Dedifferentiated amniotic fluid mesenchymal stem cell (primary cell): ENCODE measurements around the gene NOS1AP.
"Not testable (repeated sequence)": the region's sequence is repeated elsewhere in the genome, so short reads cannot be mapped to it uniquely, and the experiment has no call there.

Experiments used
- DNase-seq: peaks from one replicate; pipeline ENCODE4 v3.0.0-alpha.2; 2016; ENCODE audit errors: extremely low spot score

NOS1AP gene

GRCh38 chr1:162069334-162070093 lies at the start of gene NOS1AP:
Gene NOS1AP, plus strand, starts transcription at chr1:162069691. Its CDS starts 487 bp downstream, at chr1:162070178.
- no peak for DNase-seq

DNA sequence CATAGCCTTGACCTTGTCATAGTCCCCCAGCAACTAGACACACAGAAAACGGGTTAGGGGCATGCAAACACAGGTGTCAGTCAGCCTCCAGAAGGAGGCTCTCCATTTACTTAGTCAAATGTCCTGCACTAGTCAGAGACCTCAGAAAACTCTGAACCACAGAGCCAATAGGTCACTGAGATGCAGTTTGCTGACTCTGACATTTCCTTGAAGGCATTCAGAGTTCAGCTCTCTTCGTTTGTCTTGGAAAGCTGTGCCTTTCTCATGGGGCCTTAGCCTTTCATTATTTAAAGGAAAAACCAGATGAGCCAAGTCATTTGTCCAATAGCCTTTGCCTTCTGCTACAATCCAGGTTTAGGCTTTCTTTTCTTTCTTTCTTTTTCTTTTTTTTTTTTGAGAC lies 49.3 kb upstream of the NOS1AP start:
- DNase-seq = no peak

GRCh38 chr1:162021124-162021523 lies 48.4 kb upstream of the NOS1AP start:
- DNase-seq = no peak

- DNase-seq = no peak
Observed at GRCh38 chr1:162022626-162023025, 46.9 kb upstream of the NOS1AP start.

GRCh38 chr1:162023181-162023546 lies 46.3 kb upstream of the NOS1AP start:
- no peak for DNase-seq

DNA sequence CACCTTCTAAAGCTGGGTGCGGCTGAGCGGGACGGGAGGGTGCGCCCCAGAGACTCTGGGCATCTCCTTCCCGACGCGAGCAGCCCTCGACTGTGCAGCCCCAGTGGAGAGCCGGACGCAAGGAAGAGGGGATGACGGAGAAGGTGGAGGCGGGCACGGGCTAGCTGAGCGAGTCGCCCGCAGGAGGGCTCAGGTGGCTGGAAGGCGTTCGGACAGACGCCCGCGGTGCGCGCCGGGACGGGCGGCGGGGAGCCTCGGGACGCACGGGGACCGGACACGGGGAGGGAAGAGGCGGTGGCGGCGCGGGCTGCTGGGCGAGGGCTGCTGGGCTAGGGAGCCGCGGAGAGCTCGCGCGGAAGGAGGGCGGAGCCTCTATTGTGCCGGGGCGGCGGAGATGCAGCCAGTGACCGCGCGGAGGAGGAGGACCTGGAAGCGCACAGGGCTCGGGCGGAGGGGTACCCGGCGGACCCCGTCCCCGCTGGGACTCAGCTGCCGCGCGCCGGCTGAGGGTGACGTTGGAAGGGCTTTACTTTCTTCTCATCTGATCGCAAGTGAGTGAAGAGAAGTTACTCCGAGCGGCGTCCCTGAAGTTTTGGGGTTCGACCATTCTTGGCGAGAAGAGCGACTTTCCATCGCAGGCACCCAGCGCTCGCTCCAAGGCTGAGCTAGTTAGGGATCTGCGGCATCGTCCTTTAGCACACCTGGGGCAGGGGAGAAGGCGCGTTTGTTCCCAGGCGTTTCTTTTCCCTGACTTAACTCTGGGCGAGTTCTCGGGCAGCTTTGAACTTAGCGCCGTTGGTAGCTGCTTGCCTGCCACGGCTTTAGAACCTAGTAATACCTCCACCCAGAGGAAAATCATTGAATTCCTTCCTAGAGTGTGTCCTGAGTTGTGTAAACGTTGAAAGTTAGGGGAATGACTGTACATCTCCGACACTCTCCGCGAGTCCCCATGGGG lies 45.7 kb upstream of the NOS1AP start, which contains the start of gene OLFML2B:
TSS of gene OLFML2B (minus strand) at position 323 of the 955 bp plus-strand sequence. CDS start 439 bp downstream, outside the sequence.
- peak; percentile 87 for DNase-seq

- DNase-seq = no peak
Observed at GRCh38 chr1:162025541-162025940, 44.0 kb upstream of the NOS1AP start.

DNA sequence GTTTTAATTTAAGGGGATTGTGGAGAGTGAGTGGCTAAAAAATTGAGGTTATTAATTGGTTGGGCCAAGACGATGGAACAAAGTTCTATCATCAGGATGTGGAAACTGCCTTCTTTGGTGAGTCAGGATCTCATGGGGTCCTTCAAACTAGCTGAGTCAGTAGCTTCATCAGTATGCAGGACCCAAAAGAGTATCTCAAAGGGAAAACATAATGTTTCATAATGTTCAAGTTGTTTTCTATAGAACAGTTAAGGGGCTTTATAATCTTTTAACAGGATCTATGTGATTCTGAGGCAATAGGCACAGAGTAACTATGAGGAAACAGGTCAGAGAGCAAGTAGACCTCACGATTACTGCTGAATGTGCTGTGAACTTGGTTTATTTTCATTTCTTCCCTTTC lies 42.6 kb upstream of the NOS1AP start:
- DNase-seq = no peak

GRCh38 chr1:162028726-162029125 lies 40.8 kb upstream of the NOS1AP start:
- DNase-seq = no peak

- no peak for DNase-seq
Observed at GRCh38 chr1:162029157-162029556, 40.3 kb upstream of the NOS1AP start.

DNA sequence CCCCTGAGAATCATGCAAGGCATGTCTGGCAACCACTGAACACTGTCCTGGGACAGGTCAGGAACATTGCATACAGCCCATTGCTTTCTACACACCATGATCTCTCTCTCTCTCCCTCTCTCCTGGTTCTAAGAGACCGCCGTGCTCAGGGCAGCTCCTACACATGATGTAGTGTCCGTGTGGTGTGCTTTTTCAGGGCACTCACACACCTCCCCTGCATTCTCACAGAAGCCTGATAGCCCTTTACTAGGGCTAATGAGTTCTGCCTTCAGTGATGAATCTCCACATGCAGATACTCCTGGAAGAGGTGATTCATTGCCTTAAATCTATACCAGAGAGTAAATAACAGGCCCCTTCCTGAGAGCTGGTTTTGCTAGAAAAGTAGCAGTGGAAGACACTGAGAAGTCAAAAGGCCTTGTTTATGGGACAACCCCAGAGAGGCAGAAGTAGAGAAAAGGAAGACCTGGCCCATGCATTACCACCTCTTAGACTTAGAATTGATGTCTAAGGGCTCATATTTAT lies 38.7 kb upstream of the NOS1AP start:
- DNase-seq = no peak

DNA sequence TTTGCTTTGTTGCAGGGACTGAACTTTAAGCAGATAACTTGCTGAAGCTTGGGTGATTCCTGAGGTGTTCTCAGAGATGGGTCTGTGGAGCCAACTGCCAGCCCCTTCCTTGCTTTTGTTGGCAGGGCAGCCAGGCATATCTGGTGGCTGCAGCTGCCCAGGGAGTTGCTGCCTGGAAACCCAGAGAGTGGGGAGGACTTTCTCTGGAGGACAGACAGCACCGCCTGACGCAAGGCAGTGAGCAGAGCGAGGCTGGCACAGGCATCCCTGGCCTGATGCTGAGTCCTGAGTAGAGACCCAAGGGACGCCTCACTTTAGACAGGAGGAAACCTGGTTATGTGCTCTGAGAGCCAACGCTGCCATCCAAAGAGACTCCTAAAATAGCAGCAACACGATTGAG lies 36.1 kb upstream of the NOS1AP start:
- DNase-seq = no peak

- DNase-seq = no peak
Observed at GRCh38 chr1:162035241-162035640, 34.2 kb upstream of the NOS1AP start.

- no peak for DNase-seq
Observed at GRCh38 chr1:162036163-162036562, 33.3 kb upstream of the NOS1AP start.

DNA sequence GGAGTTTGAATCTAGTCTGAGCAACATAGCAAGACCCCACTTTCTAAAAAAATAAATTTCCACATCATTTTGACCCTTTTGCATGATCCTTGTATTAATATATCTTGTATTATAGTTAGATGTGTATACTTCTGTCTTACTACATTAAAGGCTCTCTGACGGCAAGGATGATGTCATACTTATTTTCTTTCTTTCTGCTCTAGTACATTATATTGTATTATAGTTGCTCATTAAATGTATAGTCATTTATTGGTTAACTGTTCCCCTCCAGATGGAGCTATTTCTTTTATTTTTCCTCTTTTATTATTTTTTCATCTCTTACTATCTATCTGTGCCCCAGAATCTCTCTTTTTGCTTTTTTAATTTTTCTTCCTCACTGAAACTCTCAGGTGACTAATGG lies 30.9 kb upstream of the NOS1AP start:
- DNase-seq = no peak

GRCh38 chr1:162040001-162040400 lies 29.5 kb upstream of the NOS1AP start:
- DNase-seq = no peak

DNA sequence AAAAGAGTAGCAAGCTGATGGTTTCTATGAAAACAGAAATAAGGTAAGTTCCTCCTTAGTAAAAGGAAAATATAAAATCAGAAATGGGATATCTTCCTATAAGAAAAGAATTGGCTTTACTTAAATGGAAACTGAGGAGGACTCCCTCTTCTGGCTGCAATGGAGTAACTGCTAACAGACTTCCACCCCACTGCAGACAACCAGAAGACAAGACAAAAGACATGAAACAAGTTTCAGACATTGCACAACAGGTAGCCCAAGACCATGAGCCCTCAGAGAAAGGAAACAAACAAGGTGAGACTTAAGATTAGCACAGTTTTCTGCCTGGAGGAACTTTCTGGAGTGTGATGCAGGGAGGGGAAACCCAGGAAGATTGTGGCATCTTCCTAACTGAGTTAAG lies 28.8 kb upstream of the NOS1AP start:
- peak; percentile 58 for DNase-seq

DNA sequence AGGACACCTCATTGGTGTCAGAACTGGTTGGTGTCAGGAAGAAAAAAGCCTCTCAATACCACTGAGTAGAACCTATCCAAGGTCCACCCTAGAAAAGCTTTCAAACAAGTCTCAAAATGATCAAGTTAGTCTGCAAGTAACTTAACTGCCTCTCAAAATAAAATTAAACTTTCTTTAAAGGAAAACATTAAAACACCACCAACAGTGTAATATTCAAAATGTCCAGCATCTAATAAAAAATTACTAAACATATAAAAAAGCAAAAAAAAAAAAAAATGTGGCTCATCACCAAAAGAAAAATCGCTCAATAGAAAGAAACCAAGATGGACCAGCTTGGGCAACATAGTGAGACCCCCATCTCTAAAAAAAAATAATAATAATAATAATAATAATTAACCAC lies 27.1 kb upstream of the NOS1AP start:
- no peak for DNase-seq

DNA sequence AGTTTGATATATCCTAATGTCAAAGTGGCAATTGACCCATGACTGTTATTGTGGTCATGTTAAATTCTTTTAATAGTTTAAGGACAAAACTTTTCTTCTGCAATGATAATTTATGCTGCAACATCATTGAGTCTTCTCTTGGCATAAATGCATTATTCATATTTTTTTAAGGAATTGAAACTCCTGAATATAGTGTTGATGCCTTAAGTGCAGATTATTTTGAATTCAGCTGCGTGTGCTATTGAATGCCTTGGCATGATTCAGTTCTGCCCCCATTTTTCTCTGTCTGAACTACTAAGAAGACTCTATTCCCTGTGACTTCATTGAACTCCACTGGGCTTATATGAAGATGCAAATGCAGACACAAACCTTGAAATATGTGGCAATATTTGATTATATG lies 22.6 kb upstream of the NOS1AP start:
- no peak for DNase-seq

DNA sequence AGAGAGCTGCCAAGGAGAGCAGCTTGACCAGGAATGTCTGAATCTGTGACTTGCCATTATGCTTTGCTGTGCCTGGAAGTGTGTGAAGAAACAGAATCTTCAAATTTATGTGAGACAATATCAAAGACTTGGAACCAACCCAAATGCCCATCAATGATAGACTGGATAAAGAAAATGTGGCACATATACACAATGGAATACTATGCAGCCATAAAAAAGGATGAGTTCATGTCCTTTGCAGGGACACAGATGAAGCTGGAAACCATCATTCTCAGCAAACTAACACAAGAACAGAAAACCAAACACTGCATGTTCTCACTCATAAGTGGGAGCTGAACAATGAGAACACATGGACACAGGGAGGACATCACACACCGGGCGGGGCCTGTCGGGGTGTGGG lies 15.5 kb upstream of the NOS1AP start:
- DNase-seq = not testable (repeated sequence)

GRCh38 chr1:162055062-162055461 lies 14.4 kb upstream of the NOS1AP start:
- no peak for DNase-seq

DNA sequence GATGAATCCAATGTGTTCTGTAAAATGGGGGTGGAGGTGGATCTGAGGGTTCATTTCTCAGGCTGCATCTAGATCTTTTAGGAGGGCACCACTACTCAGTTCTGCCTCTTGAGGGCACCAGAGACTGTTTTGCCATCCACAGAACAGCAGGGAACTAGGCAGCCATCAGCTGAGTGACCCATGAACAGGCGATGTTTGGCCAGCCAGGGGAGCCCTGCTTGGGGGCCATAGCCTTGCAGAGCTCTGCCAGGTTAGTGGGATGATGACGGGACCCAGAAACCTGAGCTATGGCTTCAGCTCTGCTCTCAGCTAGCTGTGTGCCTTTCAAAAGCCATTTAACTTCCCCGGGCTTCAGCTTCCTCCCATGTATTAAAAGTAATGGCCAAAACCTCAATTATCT lies 13.4 kb upstream of the NOS1AP start:
- peak; percentile 69 for DNase-seq

GRCh38 chr1:162056579-162056978 lies 12.9 kb upstream of the NOS1AP start:
- no peak for DNase-seq
